ENCODE results near the gene PROZ. TPM values are rescaled to one million over a fixed set of nuclear protein-coding genes. Genes with fewer than 3 reads are reported as not detected.

Gene PROZ
- total RNA-seq, 5 donors from 2014 or later (not counting 1 experiment from before 2014, with no cell fraction given): not detected

DNA sequence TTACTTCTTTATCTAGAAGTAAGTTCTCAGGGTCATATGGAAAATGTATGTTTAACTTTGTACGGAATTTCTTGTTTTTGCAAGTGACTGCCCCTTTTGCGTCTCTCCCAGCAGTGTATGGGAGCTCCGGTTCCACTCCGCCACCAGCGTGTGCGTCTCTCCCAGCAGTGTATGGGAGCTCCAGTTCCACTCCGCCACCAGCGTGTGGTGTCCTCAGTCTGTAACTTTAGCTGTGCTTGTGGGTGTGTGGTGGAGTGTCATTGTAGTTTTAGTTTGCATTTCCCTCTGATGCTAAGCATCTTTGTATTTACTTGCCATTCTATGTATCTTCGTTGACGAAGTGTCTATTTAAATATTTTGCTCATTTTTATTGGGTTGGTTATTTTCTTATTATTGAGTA is 53.3 kb downstream of the PROZ start:
- H3K9me3 Mint-ChIP-seq: no peaks in the 10 kb centered on the region
- H3K36me3 Mint-ChIP-seq: peaks cover 9% of the 10 kb centered on the region
- no peak overlapping the region for H3K27ac ChIP-seq (ENCODE audit: low read length)
- H3K36me3 ChIP-seq (ENCODE audit: control insufficient read depth in 2 of 2, extremely low read depth in 1 of 2, insufficient read depth in 1 of 2, low read length in 1 of 2): peaks cover 0 to 26% of the 10 kb centered on the region in 2 donors
- H3K27me3 Mint-ChIP-seq: no peaks in the 10 kb centered on the region
- CTCF ChIA-PET: no interaction called here
- peak overlapping the region; percentile 49 to 71 (median 58) for H3K4me3 Mint-ChIP-seq
- H3K9me3 ChIP-seq: no peaks in the 10 kb centered on the region
- POLR2A ChIA-PET: no interaction called here
- ATAC-seq (replicated peaks in 1 of 4): no peak
- no peaks in the 10 kb centered on the region for H3K27me3 ChIP-seq (replicated peaks in 1 of 2; ENCODE audit: control insufficient read depth in 2 of 2, extremely low read depth in 1 of 2, insufficient read depth in 2 of 2, low read length in 1 of 2)
- H3K4me1 Mint-ChIP-seq: peaks cover 40 to 44% (median 41%) of the 10 kb centered on the region in 3 donors
- peaks cover 24 to 53% of the 10 kb centered on the region in 2 experiments for H3K4me1 ChIP-seq (ENCODE audit: control insufficient read depth in 1 of 2, extremely low read depth in 1 of 2, insufficient read depth in 2 of 2, low read length in 2 of 2)
- no peak overlapping the region for H3K4me3 ChIP-seq (ENCODE audit: control insufficient read depth in 1 of 2, extremely low read depth in 1 of 2, low read length in 1 of 2)
- DNase-seq: peak in 1 of 35 experiments; percentile 28
- 98% methylated on average over 8 of the region's 10 CpGs for WGBS (ENCODE audit: insufficient coverage)
- peak overlapping the region in 1 of 2 donors; percentile 23 for H3K27ac Mint-ChIP-seq

DNA sequence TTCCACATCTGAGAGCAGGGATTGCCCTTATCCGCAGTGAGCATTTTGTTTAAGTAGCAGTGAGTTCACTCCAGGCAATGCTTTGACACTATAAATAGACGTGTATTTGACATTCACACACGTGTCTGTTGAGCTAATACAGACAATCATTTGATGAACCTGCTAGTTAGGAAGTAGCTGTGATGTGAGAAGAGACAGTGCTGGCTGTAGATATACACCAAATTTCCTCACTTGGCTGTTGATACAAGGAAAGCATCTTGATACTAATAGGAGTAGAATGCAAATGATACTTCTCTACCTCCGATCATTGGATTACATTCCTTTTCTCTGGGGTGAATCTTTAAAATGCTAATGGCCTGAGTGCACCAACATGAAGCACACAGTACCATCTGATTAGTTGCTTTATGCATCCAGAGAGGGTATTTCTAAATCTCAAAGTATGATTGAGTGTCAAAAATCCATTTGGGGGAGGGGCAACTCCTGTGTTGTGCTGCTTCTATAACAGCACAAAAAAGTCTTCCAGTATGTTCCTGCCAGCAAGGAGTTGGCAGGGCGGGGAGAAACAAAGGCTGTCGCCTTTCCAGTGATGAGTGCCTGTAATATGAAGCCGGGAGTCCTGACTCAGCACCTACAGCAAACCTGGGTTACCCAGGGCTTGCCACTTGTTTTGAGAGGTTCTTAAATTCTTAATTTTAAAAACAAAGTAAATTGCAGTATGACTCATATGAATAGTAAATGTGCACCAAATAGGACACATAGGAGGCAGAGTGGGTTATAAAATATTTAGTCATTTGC is 58.0 kb downstream of the PROZ start:
- peak overlapping the region; percentile 41 to 47 for H3K27ac Mint-ChIP-seq
- WGBS (ENCODE audit: insufficient coverage): 93% methylated on average over 3 of the region's 7 CpGs

DNA sequence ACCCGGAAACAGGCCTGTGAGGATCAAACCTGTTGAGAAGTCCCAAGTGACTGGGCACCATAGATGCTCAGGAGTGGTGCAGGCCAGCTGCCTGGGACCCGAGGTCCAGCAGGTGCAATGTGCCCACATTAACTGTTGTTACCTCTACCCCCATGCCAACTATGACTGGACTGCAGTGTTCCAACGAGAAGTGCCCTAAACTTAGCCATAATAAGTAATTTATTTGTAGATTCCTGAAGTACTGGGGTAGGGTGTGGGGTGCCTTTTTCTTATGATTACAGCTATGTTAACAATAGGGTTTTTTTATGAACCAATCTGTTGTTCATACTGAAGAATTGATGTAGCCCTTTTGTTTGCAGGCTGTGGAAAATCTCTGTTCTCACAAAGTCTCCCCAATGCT is 60.1 kb downstream of the PROZ start:
- WGBS (ENCODE audit: insufficient coverage): no CpG with 5 or more reads among the region's 3 CpGs
- Histone ChIP-seq H3K4me1 (ENCODE audit: control insufficient read depth in 1 of 2, extremely low read depth in 1 of 2, insufficient read depth in 2 of 2, low read length in 2 of 2) (peaks cover 2 to 28% of the 10 kb centered on the region in 2 experiments), H3K27me3 (replicated peaks in 1 of 2; ENCODE audit: control insufficient read depth in 2 of 2, extremely low read depth in 1 of 2, insufficient read depth in 2 of 2, low read length in 1 of 2) (no peaks in the 10 kb centered on the region), H3K9me3 (no peaks in the 10 kb centered on the region), H3K27ac (ENCODE audit: low read length) (no peak overlapping the region), H3K36me3 (ENCODE audit: control insufficient read depth in 2 of 2, extremely low read depth in 1 of 2, insufficient read depth in 1 of 2, low read length in 1 of 2) (peaks cover 8 to 49% of the 10 kb centered on the region in 2 donors), H3K4me3 (ENCODE audit: control insufficient read depth in 1 of 2, extremely low read depth in 1 of 2, low read length in 1 of 2) (no peak overlapping the region)
- Mint-ChIP-seq H3K27me3 (no peaks in the 10 kb centered on the region), H3K4me3 (no peak overlapping the region), H3K27ac (no peak overlapping the region), H3K4me1 (peaks cover 20 to 32% (median 28%) of the 10 kb centered on the region in 3 donors), H3K9me3 (no peaks in the 10 kb centered on the region), H3K36me3 (peaks cover 23% of the 10 kb centered on the region)
- CTCF ChIA-PET: no interaction called here
- no peak for DNase-seq
- POLR2A ChIA-PET: interaction anchor here in 1 of 2 donors (0.7 kb wide), 1 partner anchor 20 kb away, joined by 3 read pairs; no protein-coding TSS in a partner anchor
- ATAC-seq (replicated peaks in 1 of 4): no peak

More for the DNA sequence above, 58.0 kb downstream of the PROZ start:
- Histone ChIP-seq H3K9me3 (no peaks in the 10 kb centered on the region), H3K36me3 (ENCODE audit: control insufficient read depth in 2 of 2, extremely low read depth in 1 of 2, insufficient read depth in 1 of 2, low read length in 1 of 2) (peaks cover 4 to 44% of the 10 kb centered on the region in 2 donors), H3K4me3 (ENCODE audit: control insufficient read depth in 1 of 2, extremely low read depth in 1 of 2, low read length in 1 of 2) (no peak overlapping the region), H3K27me3 (replicated peaks in 1 of 2; ENCODE audit: control insufficient read depth in 2 of 2, extremely low read depth in 1 of 2, insufficient read depth in 2 of 2, low read length in 1 of 2) (no peaks in the 10 kb centered on the region), H3K4me1 (ENCODE audit: control insufficient read depth in 1 of 2, extremely low read depth in 1 of 2, insufficient read depth in 2 of 2, low read length in 2 of 2) (peaks cover 7 to 38% of the 10 kb centered on the region in 2 experiments), H3K27ac (ENCODE audit: low read length) (no peak overlapping the region)
- CTCF ChIA-PET: no interaction called here
- Mint-ChIP-seq H3K4me3 (no peak overlapping the region), H3K36me3 (peaks cover 16% of the 10 kb centered on the region), H3K9me3 (no peaks in the 10 kb centered on the region), H3K4me1 (peaks cover 22 to 36% (median 35%) of the 10 kb centered on the region in 3 donors), H3K27me3 (no peaks in the 10 kb centered on the region)
- no peak for DNase-seq
- peak in 1 of 4 experiments; percentile 13 for ATAC-seq (replicated peaks in 1 of 4)
- POLR2A ChIA-PET: no interaction called here

DNA sequence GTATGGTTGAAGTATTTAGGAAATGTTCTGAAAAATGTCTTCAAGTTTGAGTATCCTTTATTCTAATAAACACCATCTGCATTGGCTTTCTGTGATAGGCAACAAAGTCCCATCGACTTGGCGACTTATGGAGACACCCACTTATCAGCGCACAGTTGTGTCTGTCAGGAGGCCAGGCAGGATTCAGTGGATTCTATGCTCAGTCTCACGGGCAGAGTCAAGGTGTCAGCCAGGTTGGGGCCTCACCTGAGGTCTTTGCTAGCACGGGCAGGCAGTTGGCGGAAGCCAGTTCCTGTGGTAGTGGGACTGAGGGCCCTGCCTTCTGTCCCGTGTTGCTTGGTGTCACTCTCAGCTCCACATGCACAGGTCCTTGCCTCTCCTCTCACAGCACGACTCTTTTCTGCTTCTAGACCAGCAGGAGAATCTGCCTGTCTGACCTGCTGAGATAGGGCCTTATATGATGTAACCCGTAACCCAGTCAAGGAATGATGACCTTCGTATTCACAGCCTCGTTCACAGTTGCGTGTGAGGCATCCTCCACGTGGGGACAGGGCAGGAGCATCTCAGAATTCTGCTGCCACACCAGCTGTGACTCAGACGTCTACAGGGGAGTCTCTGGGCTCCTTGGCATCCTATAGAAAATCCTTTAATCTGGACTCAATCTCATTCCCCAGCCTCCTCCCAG is 61.0 kb downstream of the PROZ start:
- DNase-seq: no peak
- H3K36me3 ChIP-seq (ENCODE audit: control insufficient read depth in 2 of 2, extremely low read depth in 1 of 2, insufficient read depth in 1 of 2, low read length in 1 of 2): peaks cover 8 to 54% of the 10 kb centered on the region in 2 donors
- POLR2A ChIA-PET: interaction anchor here (0.6 to 0.7 kb wide), 2 partner anchors 19 to 250 kb away, joined by 3 read pairs; no protein-coding TSS in a partner anchor

DNA sequence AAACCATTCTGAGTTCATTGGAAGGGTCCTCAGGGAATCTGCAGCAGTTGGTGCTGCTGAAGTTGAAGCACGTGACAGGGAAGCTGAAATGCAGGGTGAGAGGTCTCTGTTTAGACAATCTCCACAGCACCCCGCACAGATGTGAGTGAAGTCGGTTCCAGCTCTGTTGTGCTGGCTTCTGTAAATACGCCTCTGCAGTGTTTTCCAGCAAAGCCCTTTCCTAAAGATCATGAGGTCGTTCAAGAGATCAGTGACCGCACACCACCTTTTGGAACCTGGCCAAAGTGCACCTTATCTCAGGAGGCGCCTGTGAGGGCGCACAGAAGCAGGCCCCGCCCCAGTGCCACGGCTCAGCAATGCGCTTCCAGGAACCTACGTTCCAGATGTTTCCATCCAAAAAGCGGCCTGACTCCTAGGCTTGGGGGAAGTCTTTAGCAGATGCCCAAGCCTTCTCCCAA is 61.7 kb downstream of the PROZ start:
- H3K4me3 Mint-ChIP-seq: no peak overlapping the region
- CTCF ChIA-PET: no interaction called here
- ATAC-seq (replicated peaks in 1 of 4) (no peak), DNase-seq (no peak)
- no peak overlapping the region for H3K4me3 ChIP-seq (ENCODE audit: control insufficient read depth in 1 of 2, extremely low read depth in 1 of 2, low read length in 1 of 2)
- POLR2A ChIA-PET: no interaction called here
- no peaks in the 10 kb centered on the region for H3K27me3 ChIP-seq (replicated peaks in 1 of 2; ENCODE audit: control insufficient read depth in 2 of 2, extremely low read depth in 1 of 2, insufficient read depth in 2 of 2, low read length in 1 of 2)
- H3K27me3 Mint-ChIP-seq: no peaks in the 10 kb centered on the region
- H3K27ac ChIP-seq (ENCODE audit: low read length): no peak overlapping the region
- peaks cover 18 to 32% (median 28%) of the 10 kb centered on the region in 3 donors for H3K4me1 Mint-ChIP-seq
- WGBS (ENCODE audit: insufficient coverage): 95% methylated on average over 11 of the region's 13 CpGs
- H3K36me3 ChIP-seq (ENCODE audit: control insufficient read depth in 2 of 2, extremely low read depth in 1 of 2, insufficient read depth in 1 of 2, low read length in 1 of 2): peaks cover 16 to 57% of the 10 kb centered on the region in 2 donors
- peaks cover 0 to 19% of the 10 kb centered on the region in 2 experiments for H3K4me1 ChIP-seq (ENCODE audit: control insufficient read depth in 1 of 2, extremely low read depth in 1 of 2, insufficient read depth in 2 of 2, low read length in 2 of 2)
- H3K27ac Mint-ChIP-seq: no peak overlapping the region
- no peaks in the 10 kb centered on the region for H3K9me3 ChIP-seq
- H3K36me3 Mint-ChIP-seq: peaks cover 36% of the 10 kb centered on the region
- no peaks in the 10 kb centered on the region for H3K9me3 Mint-ChIP-seq

More for the DNA sequence above, 61.0 kb downstream of the PROZ start:
- Histone ChIP-seq H3K9me3 (no peaks in the 10 kb centered on the region), H3K27ac (ENCODE audit: low read length) (no peak overlapping the region), H3K4me3 (ENCODE audit: control insufficient read depth in 1 of 2, extremely low read depth in 1 of 2, low read length in 1 of 2) (no peak overlapping the region), H3K27me3 (replicated peaks in 1 of 2; ENCODE audit: control insufficient read depth in 2 of 2, extremely low read depth in 1 of 2, insufficient read depth in 2 of 2, low read length in 1 of 2) (no peaks in the 10 kb centered on the region), H3K4me1 (ENCODE audit: control insufficient read depth in 1 of 2, extremely low read depth in 1 of 2, insufficient read depth in 2 of 2, low read length in 2 of 2) (peaks cover 0 to 26% of the 10 kb centered on the region in 2 experiments)
- H3K36me3 Mint-ChIP-seq: peaks cover 29% of the 10 kb centered on the region
- peaks cover 18 to 32% (median 28%) of the 10 kb centered on the region in 3 donors for H3K4me1 Mint-ChIP-seq
- no peak overlapping the region for H3K4me3 Mint-ChIP-seq
- 95% methylated on average over 12 of the region's 14 CpGs for WGBS (ENCODE audit: insufficient coverage)
- H3K27ac Mint-ChIP-seq: no peak overlapping the region
- CTCF ChIA-PET: no interaction called here
- ATAC-seq (replicated peaks in 1 of 4): no peak
- H3K9me3 Mint-ChIP-seq: no peaks in the 10 kb centered on the region
- no peaks in the 10 kb centered on the region for H3K27me3 Mint-ChIP-seq

DNA sequence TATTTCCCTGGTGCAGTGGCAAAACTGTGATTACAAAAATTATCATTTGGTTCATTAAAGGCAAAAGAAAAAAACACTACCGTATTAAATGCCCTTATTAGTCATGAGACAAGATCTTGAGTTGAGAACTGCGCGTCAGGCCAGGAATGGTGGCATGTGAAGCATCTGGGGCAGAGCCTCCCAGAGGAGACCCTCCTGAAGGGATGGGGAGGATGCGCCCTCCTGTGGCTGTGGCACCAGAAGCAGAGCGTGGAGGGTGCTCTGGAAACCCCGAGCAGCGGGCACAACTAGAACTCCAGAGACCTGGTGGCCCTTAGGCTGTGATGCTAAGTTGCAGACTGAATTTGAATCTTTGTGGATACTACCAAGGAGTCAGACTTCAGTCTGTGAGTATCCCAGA is 62.4 kb downstream of the PROZ start:
- H3K27ac Mint-ChIP-seq: no peak overlapping the region
- no peak overlapping the region for H3K4me3 Mint-ChIP-seq
- POLR2A ChIA-PET: no interaction called here
- H3K36me3 Mint-ChIP-seq: peaks cover 37% of the 10 kb centered on the region
- no peaks in the 10 kb centered on the region for H3K9me3 ChIP-seq
- peaks cover 0 to 12% of the 10 kb centered on the region in 2 experiments for H3K4me1 ChIP-seq (ENCODE audit: control insufficient read depth in 1 of 2, extremely low read depth in 1 of 2, insufficient read depth in 2 of 2, low read length in 2 of 2)
- H3K27me3 Mint-ChIP-seq: no peaks in the 10 kb centered on the region
- H3K9me3 Mint-ChIP-seq: no peaks in the 10 kb centered on the region
- peaks cover 18 to 32% (median 28%) of the 10 kb centered on the region in 3 donors for H3K4me1 Mint-ChIP-seq
- no peak overlapping the region for H3K4me3 ChIP-seq (ENCODE audit: control insufficient read depth in 1 of 2, extremely low read depth in 1 of 2, low read length in 1 of 2)
- DNase-seq (peak in 10 of 35 experiments; percentile 9 to 45 (median 25)), ATAC-seq (replicated peaks in 1 of 4) (peak in 3 of 4 experiments; percentile 36 to 60 (median 49))
- CTCF ChIA-PET: no interaction called here
- no peaks in the 10 kb centered on the region for H3K27me3 ChIP-seq (replicated peaks in 1 of 2; ENCODE audit: control insufficient read depth in 2 of 2, extremely low read depth in 1 of 2, insufficient read depth in 2 of 2, low read length in 1 of 2)
- WGBS (ENCODE audit: insufficient coverage): 96% methylated on average over 4 of the region's 7 CpGs
- H3K27ac ChIP-seq (ENCODE audit: low read length): no peak overlapping the region
- peaks cover 16 to 64% of the 10 kb centered on the region in 2 donors for H3K36me3 ChIP-seq (ENCODE audit: control insufficient read depth in 2 of 2, extremely low read depth in 1 of 2, insufficient read depth in 1 of 2, low read length in 1 of 2)
